Endothelial cell (in vitro differentiated cells): ENCODE results near the gene KIAA0753. TPM values are rescaled to one million over a fixed set of nuclear protein-coding genes. Genes with fewer than 3 reads are reported as not detected.

Source experiments
- DNase-seq: peaks from one replicate; pipeline ENCODE4 v3.0.0; 2021; ENCODE audit warnings: low spot score
- H3K27ac Mint-ChIP-seq: one replicate; pipeline ENCODE4 v1.8.0; 2021; ENCODE audit warnings: mixed read lengths, inconsistent platforms; ENCODE audit not compliant: unreplicated experiment
- H3K27me3 Mint-ChIP-seq: one replicate; pipeline ENCODE4 v1.8.0; 2021; ENCODE audit warnings: mild to moderate bottlenecking, moderate library complexity, mixed read lengths, inconsistent platforms; ENCODE audit not compliant: unreplicated experiment
- H3K36me3 Mint-ChIP-seq: one replicate; pipeline ENCODE4 v1.8.0; 2021; ENCODE audit warnings: mild to moderate bottlenecking, low read depth, mixed read lengths, inconsistent platforms; ENCODE audit not compliant: unreplicated experiment
- H3K4me1 Mint-ChIP-seq: one replicate; pipeline ENCODE4 v1.8.0; 2021; ENCODE audit warnings: mild to moderate bottlenecking, mixed read lengths, inconsistent platforms; ENCODE audit not compliant: unreplicated experiment
- H3K4me3 Mint-ChIP-seq: one replicate; pipeline ENCODE4 v1.8.0; 2021; ENCODE audit warnings: mild to moderate bottlenecking, mixed read lengths, inconsistent platforms; ENCODE audit not compliant: unreplicated experiment
- H3K9me3 Mint-ChIP-seq: one replicate; pipeline ENCODE4 v1.8.0; 2021; ENCODE audit warnings: mixed read lengths, inconsistent platforms; ENCODE audit not compliant: unreplicated experiment
- total RNA-seq: library from RNA; stranded (reverse); fragmentation: NEBNext Ultra II Directional; extraction: Animal tissue kit (Norgen Biotek cat#: 25700); gene quantifications from one replicate; pipeline ENCODE4 v1.2.1, GENCODE V29; 2021; ENCODE audit not compliant: unreplicated experiment
- TF ChIP-seq, protein P1 (sequence below): fragments of 200-600 bp; sonication (generic); IDR thresholded peaks from one replicate; pipeline ENCODE4 v1.5.0; 2021; ENCODE audit warnings: antibody characterized with exemption; ENCODE audit not compliant: unreplicated experiment

Gene KIAA0753
- total RNA-seq, 1 donor from 2014 or later: 22.6 TPM

DNA sequence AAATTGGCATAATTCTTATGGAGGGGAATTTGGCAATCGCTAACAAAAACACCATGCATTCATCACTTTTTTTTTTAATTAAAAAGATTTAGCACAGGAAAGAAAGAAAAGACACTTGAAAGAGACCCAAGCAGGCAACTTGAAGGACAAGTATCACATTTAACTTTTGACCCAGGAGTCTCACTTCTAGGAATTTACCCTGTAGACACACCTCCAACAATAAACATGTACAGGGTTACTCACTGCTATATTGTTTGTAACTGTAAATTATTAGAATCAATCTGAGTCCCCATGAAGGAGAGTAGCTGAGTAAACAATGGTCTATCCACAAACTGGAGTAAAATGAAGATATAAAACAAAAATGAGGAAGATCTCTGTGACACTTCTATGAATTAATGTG lies 10.1 kb downstream of the KIAA0753 start:
- no peak overlapping the region for H3K27ac Mint-ChIP-seq
- H3K9me3 Mint-ChIP-seq: no peaks in the 10 kb centered on the region
- H3K36me3 Mint-ChIP-seq: peaks cover 35% of the 10 kb centered on the region
- TF ChIP-seq, protein P1, sequence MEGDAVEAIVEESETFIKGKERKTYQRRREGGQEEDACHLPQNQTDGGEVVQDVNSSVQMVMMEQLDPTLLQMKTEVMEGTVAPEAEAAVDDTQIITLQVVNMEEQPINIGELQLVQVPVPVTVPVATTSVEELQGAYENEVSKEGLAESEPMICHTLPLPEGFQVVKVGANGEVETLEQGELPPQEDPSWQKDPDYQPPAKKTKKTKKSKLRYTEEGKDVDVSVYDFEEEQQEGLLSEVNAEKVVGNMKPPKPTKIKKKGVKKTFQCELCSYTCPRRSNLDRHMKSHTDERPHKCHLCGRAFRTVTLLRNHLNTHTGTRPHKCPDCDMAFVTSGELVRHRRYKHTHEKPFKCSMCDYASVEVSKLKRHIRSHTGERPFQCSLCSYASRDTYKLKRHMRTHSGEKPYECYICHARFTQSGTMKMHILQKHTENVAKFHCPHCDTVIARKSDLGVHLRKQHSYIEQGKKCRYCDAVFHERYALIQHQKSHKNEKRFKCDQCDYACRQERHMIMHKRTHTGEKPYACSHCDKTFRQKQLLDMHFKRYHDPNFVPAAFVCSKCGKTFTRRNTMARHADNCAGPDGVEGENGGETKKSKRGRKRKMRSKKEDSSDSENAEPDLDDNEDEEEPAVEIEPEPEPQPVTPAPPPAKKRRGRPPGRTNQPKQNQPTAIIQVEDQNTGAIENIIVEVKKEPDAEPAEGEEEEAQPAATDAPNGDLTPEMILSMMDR: no peak
- no peak for DNase-seq
- no peaks in the 10 kb centered on the region for H3K27me3 Mint-ChIP-seq
- H3K4me3 Mint-ChIP-seq: no peak overlapping the region
- peaks cover 5% of the 10 kb centered on the region for H3K4me1 Mint-ChIP-seq

DNA sequence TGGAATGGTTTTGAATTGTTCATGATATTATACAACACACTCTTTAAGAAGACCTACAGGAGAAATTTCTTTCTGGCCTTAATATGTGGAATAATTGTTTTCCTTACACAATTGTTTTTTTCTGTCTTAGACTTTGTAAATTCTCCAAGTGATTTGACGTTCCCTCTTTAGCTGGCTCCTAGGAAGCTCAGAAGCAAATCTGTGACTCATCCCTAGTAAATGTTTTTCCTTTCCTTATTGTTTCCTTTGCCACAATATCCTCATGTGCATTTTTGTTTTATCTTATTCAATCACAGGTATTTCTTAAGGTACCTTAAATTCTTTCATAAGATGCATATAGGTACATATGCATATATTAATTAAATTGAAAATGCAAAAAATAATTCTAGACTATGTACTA lies 13.5 kb downstream of the KIAA0753 start:
- TF ChIP-seq, protein P1: no peak
- Mint-ChIP-seq H3K36me3 (peaks cover 13% of the 10 kb centered on the region), H3K4me1 (peaks cover 5% of the 10 kb centered on the region), H3K9me3 (no peaks in the 10 kb centered on the region), H3K27ac (no peak overlapping the region), H3K4me3 (no peak overlapping the region), H3K27me3 (no peaks in the 10 kb centered on the region)
- no peak for DNase-seq

DNA sequence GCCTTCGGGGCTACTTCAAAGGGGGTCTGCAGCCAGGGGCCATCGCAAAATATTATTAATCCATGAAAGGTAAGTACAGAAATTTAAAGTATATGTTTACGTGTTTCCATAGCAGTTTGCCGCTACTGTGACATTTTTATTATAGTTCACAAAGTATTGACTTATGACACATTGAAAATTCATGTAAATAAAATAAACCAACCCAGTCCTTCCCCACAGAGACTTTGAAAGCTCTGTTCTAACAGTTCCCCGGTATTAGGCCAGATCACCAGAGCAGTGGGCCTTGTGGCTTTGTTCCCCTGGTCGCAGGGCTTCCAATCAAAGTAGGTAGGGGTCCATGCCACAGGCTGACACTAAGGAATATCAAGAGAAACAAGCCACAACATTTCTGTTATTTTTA lies 13.9 kb downstream of the KIAA0753 start:
- no peak overlapping the region for H3K4me3 Mint-ChIP-seq
- DNase-seq: no peak
- peaks cover 15% of the 10 kb centered on the region for H3K36me3 Mint-ChIP-seq
- H3K9me3 Mint-ChIP-seq: no peaks in the 10 kb centered on the region
- TF ChIP-seq, protein P1: no peak
- peak overlapping the region; percentile 32 for H3K27ac Mint-ChIP-seq
- H3K27me3 Mint-ChIP-seq: no peaks in the 10 kb centered on the region
- peaks cover 5% of the 10 kb centered on the region for H3K4me1 Mint-ChIP-seq

DNA sequence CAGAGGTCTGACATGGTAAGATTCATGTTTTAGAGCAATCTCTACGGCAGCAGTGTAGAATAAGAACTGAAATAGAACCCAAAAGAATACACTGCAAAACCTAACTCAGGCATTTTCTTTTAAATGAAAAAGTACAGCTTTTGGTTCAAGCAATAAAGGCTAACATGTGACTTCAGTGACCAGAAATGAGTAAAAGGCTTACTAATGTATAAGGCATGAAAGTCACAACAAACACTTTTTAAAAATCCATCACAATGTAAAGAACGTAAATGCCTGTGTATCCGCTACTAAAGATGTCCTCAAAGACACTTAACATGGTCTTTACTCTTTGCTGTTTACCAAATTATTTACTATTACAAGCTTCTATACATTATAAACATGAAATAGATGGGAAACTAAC lies 16.6 kb downstream of the KIAA0753 start:
- Mint-ChIP-seq H3K4me3 (no peak overlapping the region), H3K9me3 (no peaks in the 10 kb centered on the region)

DNA sequence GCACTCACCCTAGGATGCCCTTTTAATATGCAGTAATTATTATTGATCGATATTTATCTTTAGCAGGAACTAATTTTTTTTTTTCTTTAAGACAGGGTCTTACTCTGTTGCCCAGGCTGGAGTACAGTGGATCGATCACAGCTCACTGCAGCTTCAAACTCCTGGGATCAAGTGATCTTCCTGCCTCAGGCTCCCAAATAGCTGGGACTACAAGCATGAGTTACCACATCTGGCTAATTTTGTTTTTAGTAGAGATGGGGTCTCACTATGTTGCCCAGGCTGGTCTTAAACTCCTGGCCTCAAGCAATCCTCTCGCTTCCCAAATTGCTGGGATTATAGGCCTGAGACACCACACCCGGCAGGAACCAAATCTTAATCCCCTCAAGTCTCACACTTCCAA lies 29.3 kb downstream of the KIAA0753 start:
- no peak for DNase-seq
- Mint-ChIP-seq H3K4me1 (no peaks in the 10 kb centered on the region), H3K36me3 (peaks cover 23% of the 10 kb centered on the region), H3K27me3 (no peaks in the 10 kb centered on the region), H3K27ac (no peak overlapping the region), H3K4me3 (no peak overlapping the region), H3K9me3 (no peaks in the 10 kb centered on the region)
- TF ChIP-seq, protein P1: no peak

More for the DNA sequence above, 16.6 kb downstream of the KIAA0753 start:
- Mint-ChIP-seq H3K27me3 (no peaks in the 10 kb centered on the region), H3K4me1 (peaks cover 3% of the 10 kb centered on the region), H3K27ac (no peak overlapping the region), H3K36me3 (peaks cover 18% of the 10 kb centered on the region)
- no peak for DNase-seq
- TF ChIP-seq, protein P1: no peak
